HG02678 (cell line): Measurements from ENCODE around the gene MOCS1.

Source experiments
- ATAC-seq: cut with Tn5 transposase; IDR thresholded peaks from one replicate; pipeline ENCODE4 v1.9.1; 2021; ENCODE audit warnings: mild to moderate bottlenecking, moderate library complexity; ENCODE audit not compliant: unreplicated experiment

MOCS1 gene

DNA sequence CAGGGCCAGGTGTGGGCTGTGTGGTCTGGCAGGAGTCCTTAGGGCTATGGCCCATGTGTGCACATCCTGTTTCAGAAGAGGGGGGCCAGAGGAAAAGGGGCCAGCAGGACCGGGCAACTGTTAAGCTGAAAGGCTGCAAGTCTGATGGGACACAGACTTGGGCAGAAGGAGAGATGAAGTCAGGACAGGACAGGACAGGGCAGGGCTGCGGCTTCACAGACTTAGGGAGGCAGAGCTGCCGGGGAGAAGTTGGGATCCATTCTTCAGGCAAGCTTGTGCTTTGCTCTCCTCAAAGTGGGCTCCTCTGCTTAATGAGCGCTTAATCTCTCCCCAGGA is 28.7 kb downstream of the MOCS1 start:
- ATAC-seq: no peak

- no peak for ATAC-seq
Observed at GRCh38 chr6:39904946-39905639, 29.2 kb downstream of the MOCS1 start.

DNA sequence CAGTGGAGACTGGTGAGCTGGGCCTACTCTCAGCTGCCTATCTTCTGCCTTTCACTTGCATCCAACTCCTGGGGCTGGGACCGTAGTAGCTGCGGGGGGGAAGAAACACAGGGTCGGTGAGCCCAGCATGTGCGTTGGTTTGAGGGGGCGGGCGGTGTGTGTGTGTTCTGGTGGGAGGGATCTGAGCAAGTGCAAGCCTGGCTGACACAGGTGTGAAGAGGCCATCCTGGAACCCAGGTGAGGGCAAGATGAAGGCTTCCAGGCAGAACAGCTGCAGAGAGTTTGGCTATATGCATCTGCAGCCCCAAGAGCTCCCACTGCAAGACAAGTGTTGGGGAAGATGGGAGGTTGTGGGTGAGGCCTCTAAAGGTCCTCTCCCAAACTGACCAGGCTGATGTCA is 30.6 kb downstream of the MOCS1 start:
- no peak for ATAC-seq

DNA sequence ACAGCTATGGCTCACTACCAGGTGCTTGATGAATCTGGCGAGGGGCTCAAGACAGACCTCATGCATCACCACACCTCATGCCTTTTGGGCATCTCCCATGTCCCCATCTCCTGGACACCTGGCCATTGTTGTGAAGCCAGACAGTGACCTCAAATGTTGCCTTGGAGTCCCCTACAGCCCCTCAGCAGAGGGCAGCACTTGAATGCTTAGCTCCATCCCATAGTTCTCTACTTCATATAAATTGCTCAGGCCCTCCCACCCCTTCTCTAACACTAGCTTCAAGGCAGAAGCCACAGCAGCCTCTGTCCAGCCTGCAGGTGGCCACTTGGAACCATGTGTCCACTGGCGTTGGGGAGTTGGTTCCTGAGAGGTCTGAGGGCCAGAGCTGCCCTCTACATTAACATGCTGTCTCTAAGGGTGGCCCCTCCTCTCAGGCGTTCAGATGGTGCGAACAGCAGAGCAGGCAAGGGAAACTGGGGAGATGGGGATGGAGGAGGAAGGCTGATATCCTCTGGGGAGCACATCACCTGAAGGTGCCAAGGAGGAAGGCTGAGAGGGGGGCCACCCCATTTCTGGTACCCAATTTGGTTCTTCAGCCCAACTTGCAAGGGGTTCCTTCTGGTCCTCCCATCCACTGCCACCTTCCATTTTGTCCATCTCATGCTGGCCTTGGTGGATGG is 31.3 kb downstream of the MOCS1 start:
- no peak for ATAC-seq

- no peak for ATAC-seq
Observed at GRCh38 chr6:39902136-39902535, 32.1 kb downstream of the MOCS1 start.

GRCh38 chr6:39901670-39902069 is 32.6 kb downstream of the MOCS1 start:
- ATAC-seq: no peak

DNA sequence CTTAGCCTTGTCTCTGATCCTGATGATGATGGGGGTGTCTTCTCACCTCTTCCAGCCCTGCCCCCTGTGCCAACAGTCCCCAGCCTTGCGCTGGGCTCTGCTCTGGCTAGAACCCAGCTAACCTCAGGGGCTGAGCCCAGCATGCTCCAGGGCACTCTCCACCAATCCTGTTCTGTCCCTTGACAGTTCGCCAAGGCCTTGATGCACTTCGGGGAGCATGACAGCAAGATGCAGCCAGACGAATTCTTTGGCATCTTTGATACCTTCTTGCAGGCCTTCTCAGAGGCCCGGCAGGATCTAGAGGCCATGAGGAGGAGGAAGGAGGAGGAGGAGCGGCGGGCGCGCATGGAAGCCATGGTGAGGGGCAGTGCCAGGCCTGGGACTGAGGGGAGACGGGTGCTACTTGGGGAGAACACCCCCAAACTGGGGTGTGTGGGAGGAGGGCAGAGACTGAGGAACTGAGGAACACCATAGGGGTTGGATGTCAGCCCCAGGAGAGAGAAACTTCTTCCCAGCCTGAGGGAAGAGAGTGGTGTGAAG is 33.1 kb downstream of the MOCS1 start:
- ATAC-seq: no peak

- no peak for ATAC-seq
Observed at GRCh38 chr6:39899554-39900295, 34.5 kb downstream of the MOCS1 start.

DNA sequence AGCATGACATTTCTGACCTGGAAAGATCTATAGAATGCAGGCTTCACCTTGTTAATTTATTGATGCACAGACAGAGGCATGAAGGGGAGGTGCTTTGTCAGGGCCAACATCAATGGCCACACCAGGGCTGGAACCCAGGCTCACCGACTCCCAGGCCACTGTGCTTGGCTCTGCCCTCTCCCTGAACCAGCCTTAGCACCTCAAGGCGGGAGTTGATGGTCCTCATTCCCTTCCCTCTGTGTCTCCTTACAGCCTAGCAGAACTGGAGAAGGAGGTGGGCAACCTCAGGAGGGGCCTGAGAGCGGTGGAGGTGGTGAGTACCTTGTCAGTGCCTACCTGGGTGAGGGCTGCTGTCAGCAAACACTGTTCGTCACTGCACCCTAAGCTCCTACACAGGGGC is 35.6 kb downstream of the MOCS1 start:
- ATAC-seq: no peak

GRCh38 chr6:39897698-39898097 is 36.6 kb downstream of the MOCS1 start:
- ATAC-seq: no peak

- no peak for ATAC-seq
Observed at GRCh38 chr6:39896701-39897100, 37.6 kb downstream of the MOCS1 start.

GRCh38 chr6:39893286-39893685 is 41.0 kb downstream of the MOCS1 start:
- no peak for ATAC-seq

DNA sequence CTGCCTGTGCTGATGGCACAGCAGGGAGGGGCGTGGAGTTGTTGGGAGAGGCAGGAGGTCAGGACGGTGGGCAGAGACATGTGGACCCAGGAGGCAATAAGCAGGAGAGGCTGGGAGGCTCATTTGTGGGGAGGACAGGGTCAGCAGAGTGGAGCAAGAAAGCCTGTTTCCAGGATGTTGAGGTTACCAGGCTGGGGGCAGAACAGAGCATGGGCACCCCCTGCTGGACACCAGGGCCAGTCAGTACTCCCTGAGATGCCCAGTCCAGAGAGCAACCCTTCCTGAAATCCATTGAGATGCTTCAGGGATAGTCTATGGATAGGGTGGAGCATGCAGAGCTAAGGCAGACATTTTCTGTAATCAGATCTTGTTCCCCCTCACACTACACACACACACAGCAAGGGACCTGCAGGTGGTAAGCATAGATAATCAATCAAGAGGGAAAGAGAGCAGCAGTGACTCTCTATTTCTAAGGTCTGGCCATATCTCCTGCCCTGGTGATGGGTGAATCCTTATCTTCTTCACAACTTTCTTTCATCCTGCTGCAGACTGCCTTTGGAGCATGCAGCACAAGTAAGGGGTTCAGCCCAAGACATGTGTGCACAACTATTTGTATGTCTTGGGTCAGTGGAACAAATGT is 41.7 kb downstream of the MOCS1 start:
- no peak for ATAC-seq

GRCh38 chr6:39891976-39892375 is 42.3 kb downstream of the MOCS1 start:
- no peak for ATAC-seq

GRCh38 chr6:39891353-39891752 is 42.9 kb downstream of the MOCS1 start:
- no peak for ATAC-seq

DNA sequence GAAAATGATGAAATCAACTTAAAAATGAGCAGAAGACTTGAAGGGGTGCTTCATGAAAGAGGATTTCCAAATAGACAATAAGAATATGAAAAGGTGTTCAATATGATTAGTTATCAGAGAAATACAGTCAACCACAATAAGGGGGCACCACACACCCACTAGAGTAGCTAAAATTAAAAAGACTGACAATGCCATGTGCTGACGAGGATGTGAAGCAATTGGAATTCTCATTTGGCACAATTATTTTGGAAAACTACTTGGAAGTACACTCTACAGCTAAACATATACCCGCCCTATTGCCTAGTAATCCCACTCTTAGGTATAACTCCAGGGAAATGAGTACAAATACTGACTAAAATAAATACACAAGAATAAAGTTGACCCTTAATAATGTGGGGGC is 45.0 kb downstream of the MOCS1 start:
- ATAC-seq: no peak

GRCh38 chr6:39887692-39888450 is 46.4 kb downstream of the MOCS1 start:
- ATAC-seq: no peak

DNA sequence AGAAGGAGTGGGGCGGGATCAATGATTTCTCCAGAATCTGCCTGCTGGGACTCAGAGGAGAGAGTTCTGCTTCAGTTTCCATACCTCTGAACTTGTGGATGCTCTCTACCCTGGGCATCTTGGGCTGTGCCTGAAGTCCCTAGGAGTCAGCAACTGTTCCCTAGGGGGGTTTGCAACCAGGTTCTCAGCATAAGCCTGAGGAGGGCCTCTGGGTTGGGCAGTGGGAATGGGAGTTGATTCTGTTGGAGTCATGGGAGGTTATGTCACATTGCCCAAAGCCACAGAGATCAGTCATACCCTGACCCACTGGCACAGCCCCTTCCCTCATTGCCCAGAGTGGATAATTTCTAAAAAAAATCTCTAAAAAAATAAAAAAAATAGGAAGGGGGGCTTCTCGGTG is 47.4 kb downstream of the MOCS1 start:
- ATAC-seq: no peak

GRCh38 chr6:39885691-39886090 is 48.6 kb downstream of the MOCS1 start:
- ATAC-seq: no peak

GRCh38 chr6:39884696-39885095 is 49.6 kb downstream of the MOCS1 start:
- no peak for ATAC-seq

- ATAC-seq: no peak
Observed at GRCh38 chr6:39882531-39882899, 51.7 kb downstream of the MOCS1 start.
